PFSK-1 (cell line): ENCODE data around the gene STRIP1.

Experiments used
- FOXP2 ChIP-seq: optimal IDR thresholded peaks from 2 replicates; pipeline ENCODE3; 2011; ENCODE audit warnings: borderline replicate concordance, control low read depth, inconsistent platforms; ENCODE audit not compliant: insufficient read depth; ENCODE audit errors: extremely low read length, extremely low read depth
- POLR2AphosphoS5 ChIP-seq: IDR thresholded peaks from 2 replicates; pipeline ENCODE4 v1.6.1; 2012; ENCODE audit warnings: low read depth, mild to moderate bottlenecking, control low read depth, low read length, moderate library complexity
- SIN3A ChIP-seq: IDR thresholded peaks from 2 replicates; pipeline ENCODE4 v1.6.1; 2012; ENCODE audit warnings: mild to moderate bottlenecking, low read length, moderate library complexity, borderline replicate concordance; ENCODE audit not compliant: insufficient read depth
- TAF1 ChIP-seq: IDR thresholded peaks from 2 replicates; pipeline ENCODE4 v1.6.1; 2012; ENCODE audit warnings: low read length, control low read depth, borderline replicate concordance; ENCODE audit not compliant: insufficient read depth

DNA sequence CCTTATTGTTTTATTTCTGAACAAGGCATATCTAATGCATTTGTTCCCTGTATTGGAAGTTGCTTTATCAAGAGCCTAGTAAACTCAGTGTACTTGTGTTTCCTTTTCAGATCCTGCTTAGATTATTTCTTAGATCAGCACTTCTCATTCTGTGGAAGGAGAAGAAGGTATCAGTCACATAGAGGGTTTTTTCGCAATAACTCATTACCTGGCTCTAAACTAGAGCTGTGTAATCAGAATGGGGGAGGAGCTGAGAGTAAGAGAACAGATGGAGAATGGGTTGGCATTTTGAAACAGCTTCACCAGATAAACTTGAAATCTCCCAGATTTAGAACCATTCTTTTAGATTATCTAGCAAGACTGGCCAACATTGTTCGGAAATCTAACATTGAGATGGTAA, 38.9 kb upstream of the STRIP1 start:
- TF ChIP-seq TAF1 (no peak), SIN3A (no peak), FOXP2 (no peak), POLR2AphosphoS5 (no peak)
